NCI-H128 (cell line): Measurements from ENCODE around the gene ALMS1.
A peak's percentile ranks its signal among the peaks of the same experiment; 100 is the strongest.
"Not testable (repeated sequence)": the region's sequence is repeated elsewhere in the genome, so short reads cannot be mapped to it uniquely, and the experiment has no call there.

Experiments
- DNase-seq: peaks from one replicate; lab custom pipeline; 2025; ENCODE audit not compliant: unreplicated experiment; lab: John Stamatoyannopoulos, UW

Gene ALMS1

GRCh38 chr2:73385504-73386341 is at the start of gene ALMS1:
TSS of gene ALMS1 (plus strand) at chr2:73385836. CDS start at chr2:73385869, 33 bp downstream.
- peak; percentile 83 for DNase-seq

- DNase-seq, result no peak
These were observed 47.8 kb upstream of the ALMS1 start for GRCh38 chr2:73337828-73338227.

DNA sequence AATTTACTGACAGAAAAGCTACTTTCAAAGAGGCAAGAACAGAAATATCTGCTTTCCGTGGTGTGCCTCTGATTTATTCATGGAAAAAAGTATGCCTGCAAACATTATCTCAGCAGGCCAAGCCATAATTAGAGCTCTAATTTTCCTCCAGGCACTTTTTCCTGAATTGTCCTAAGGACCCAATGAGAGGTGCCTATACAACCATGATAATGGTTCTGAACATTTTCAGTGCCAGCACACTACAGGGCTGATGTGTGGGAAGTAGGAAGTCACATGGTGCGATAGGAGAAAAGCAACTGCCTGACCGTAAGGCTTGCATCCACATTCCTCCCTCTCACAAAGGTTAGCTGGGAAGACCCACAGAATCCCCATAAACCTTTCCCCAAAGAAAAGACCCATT is 46.4 kb upstream of the ALMS1 start:
- DNase-seq, result no peak

DNA sequence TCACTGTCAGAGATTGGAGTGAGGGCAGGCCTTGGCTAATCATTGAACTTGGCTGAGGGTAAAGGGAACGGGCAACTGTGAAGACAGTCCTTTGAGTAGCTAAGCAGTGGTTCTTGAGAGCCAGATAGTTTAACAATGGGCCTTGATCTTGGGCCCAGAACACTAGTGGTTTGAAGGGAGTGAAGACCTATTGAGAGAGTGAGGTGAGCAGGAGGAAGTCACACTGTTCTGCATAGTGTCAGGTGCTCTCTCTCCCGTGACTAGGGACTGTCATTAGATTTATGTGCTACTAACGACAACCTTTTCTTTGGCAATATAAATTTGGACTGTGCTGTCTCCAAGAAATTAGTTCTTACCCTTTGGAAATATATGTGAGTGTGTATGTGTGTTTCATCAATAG is 44.6 kb upstream of the ALMS1 start:
- DNase-seq, result no peak

DNA sequence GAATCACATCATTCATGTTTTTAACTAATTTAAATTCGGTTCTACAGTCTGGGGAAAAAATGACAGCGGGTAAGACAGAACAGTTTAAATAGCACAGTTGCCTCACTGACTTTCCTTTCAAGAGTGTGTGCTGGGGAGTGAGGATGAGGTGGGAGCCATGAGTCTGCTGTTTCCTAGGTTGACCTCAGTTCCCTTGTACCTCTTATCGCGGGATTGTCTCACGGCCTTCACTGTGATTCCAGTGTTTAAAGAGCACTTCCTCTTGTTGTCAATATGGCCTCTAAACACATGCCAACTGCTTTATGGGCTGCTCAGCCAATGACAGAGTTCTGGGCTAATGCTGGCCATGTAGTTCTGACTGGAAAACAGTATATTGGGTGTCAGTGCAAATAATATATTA is 41.6 kb upstream of the ALMS1 start:
- no peak for DNase-seq

DNA sequence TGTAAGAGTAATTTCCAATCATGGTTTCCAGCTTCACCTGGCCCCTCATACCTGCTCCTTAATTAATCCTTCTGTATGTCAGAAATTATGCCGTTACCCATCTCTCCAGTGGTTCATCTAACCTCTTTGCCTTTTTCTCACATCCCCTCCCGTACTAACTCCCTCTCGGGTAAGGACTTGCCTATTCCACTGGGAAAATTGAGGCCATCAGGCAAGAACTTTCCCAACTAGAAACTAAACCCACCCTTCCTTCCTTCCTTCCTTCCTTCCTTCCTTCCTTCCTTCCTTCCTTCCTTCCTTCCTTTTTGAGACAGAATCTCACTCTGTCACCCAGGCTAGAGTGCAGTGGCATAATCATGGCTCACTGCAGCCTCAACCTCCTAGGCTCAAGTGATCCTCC is 40.9 kb upstream of the ALMS1 start:
- not testable (repeated sequence) for DNase-seq

GRCh38 chr2:73350035-73350691 is 35.5 kb upstream of the ALMS1 start:
- DNase-seq, result no peak

DNA sequence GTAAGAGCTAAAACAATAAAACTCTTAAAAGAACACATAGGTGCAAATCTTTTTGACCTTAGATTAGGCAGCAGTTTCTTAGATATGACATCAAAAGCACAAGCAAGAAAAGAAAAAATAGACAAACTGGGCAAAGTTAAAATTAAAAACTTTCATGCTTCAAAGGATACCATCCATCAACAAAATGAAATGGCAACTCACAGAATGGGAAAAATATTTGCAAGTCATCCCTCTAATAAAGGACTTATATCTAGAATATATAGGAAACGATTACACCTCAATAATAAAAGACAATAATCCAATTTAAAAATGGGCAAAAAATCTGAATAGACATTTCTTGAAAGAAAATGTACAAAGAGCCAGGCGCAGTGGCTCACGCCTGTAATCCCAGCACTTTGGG is 29.5 kb upstream of the ALMS1 start:
- no peak for DNase-seq

GRCh38 chr2:73359915-73360697 is 25.5 kb upstream of the ALMS1 start:
- DNase-seq, result no peak

DNA sequence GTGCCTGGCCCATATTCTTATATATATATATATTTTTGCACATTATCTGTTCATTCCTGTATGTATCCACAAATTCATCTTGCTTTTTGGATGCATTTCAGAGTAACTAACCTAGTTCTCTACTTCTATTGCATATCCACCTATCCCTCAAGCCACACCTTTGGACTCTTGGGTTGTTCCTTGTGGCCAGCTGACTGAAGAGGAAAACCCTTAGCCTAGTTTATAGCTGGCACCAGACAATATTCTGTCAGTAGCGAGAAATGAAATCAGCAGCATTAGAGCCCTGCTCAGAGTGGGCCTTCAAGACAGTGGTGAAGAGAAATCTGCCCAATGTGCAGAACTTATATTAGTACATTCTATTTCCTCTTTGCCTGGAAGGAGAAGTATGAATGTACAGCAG is 19.6 kb upstream of the ALMS1 start:
- no peak for DNase-seq

DNA sequence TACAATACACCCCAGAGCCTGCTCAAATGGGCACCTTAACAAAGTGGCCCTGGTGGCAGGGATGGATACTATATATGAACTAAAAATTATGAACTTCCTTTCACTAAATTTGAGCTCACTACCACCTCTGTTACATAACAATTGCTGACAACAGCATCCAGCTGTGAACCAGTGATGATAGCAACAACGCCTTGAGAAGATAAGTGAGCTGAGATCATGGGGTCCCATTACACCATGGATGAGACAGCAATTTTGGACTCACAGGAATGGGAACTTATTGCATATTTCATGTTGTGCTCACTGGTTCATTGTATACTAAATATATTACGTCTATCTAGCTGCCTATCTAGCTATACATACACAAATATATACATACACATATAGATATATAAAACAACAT is 16.9 kb upstream of the ALMS1 start:
- DNase-seq, result no peak

GRCh38 chr2:73370348-73370747 is 15.3 kb upstream of the ALMS1 start:
- no peak for DNase-seq

DNA sequence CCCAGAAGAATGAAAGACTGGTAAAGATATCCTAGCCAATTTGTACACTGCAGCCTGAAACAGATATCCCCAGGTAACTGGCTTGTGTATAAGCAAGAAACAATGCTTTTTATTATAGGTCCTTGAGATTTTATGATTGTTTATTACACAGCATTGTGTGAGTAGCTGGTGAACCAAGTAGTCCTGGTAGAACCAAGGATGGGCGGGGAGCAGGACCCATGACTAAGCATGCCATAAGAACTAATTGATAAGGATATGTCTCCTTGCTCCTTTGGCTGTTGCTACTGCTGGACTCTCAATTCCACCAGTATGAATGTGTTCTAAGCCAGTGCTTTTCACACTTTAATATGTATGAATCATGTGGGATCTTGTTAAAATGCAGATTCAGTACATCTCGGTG is 12.3 kb upstream of the ALMS1 start:
- DNase-seq, result no peak

- DNase-seq, result no peak
These were observed 11.4 kb upstream of the ALMS1 start for GRCh38 chr2:73374269-73374668.

- DNase-seq, result no peak
These were observed 9.0 kb upstream of the ALMS1 start for GRCh38 chr2:73376681-73377080.

DNA sequence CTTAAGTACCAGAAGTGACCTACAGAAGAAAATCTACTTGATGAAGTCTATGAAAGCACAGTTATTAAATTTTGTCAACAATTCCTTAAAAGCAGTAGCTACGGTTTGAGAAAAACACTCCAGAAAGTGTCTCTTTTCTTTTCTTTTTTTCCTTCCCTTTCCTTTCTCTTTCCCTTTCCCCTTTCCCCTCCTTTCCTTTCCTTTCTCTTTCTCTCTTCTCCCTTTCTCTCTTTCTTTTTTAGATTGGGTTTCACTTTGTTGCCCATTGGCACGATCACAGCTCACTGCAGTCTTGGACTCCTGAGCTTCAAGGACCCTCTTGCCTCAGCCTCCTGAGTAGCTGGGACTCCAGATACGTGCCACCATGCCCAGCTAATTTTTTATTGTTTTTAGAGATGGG is 2.6 kb upstream of the ALMS1 start:
- no peak for DNase-seq

GRCh38 chr2:73385123-73385503 is 523 bp upstream of the ALMS1 start:
- DNase-seq, result no peak

- no peak for DNase-seq
These were observed 769 bp downstream of the ALMS1 start for GRCh38 chr2:73386342-73386868.

GRCh38 chr2:73386894-73387636 is 1.4 kb downstream of the ALMS1 start:
- DNase-seq, result no peak

DNA sequence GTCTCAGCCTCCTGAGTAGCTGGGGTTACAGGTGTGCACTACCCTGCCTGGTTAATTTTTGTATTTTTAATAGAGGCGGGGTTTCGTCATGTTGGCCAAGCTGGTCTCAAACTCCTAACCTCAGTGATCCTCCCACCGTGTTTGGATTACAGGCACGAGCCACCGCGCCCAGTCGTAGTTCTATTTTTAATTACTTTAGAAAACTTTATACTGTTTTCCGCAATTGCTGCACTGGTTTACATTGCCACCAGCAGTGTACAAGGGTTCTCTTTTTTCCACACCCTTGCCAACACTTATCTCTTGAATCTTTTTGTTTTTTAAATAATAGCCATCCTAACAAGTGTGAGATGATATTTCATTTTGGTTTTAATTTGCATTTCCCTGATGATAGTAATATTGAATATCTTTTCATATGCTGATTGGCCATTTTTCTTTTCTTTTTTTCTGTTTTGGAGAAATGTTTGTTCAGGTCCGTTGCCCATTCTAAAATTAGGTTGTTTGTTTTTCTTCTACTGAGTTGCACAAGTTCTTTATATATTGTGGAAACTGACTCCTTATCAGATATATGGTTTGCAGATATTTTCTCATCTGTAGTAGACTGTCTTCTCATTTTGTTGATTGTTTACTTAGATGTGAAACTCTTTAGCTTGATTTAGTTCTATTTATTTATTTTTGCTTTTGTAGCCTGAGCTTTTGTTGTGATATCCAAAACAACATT is 16.9 kb downstream of the ALMS1 start:
- DNase-seq, result no peak
